T-helper 1 cell (primary cell): ENCODE data around the gene TRPM2.

Experiments used
- DNase-seq, 5 donors: peaks; one replicate each; pipeline ENCODE4 v3.0.0-alpha.2; 2012 to 2020

The TRPM2 gene

GRCh38 chr21:44449473-44450363, 96.3 kb downstream of the TRPM2 start:
- peak in 1 of 5 donors; percentile 12 for DNase-seq

GRCh38 chr21:44450402-44450801, 97.0 kb downstream of the TRPM2 start:
- DNase-seq, result no peak

- DNase-seq, result no peak
Observed at GRCh38 chr21:44450999-44451398, 97.6 kb downstream of the TRPM2 start.

- no peak for DNase-seq
Observed at GRCh38 chr21:44453120-44453519, 99.7 kb downstream of the TRPM2 start.

GRCh38 chr21:44454058-44454457, 100.6 kb downstream of the TRPM2 start:
- DNase-seq, result no peak

- peak; percentile 75 to 84 (median 81) for DNase-seq
Observed at GRCh38 chr21:44454747-44455523, 101.5 kb downstream of the TRPM2 start, which contains the start of gene LRRC3. LRRC3 (plus strand) TSS chr21:44455510; CDS start chr21:44456645, 1,135 bp downstream.

GRCh38 chr21:44455524-44456213, 102.2 kb downstream of the TRPM2 start:
- DNase-seq, result peak in 2 of 5 donors; percentile 17 to 46

- no peak for DNase-seq
Observed at GRCh38 chr21:44456214-44456914, 102.9 kb downstream of the TRPM2 start.

GRCh38 chr21:44456915-44457736, 103.7 kb downstream of the TRPM2 start:
- no peak for DNase-seq

- DNase-seq, result no peak
Observed at GRCh38 chr21:44458971-44459711, 105.7 kb downstream of the TRPM2 start.

- no peak for DNase-seq
Observed at GRCh38 chr21:44459712-44460440, 106.5 kb downstream of the TRPM2 start.

GRCh38 chr21:44460441-44460755, 107.0 kb downstream of the TRPM2 start:
- no peak for DNase-seq

GRCh38 chr21:44461005-44461404, 107.6 kb downstream of the TRPM2 start:
- no peak for DNase-seq

GRCh38 chr21:44461464-44462001, 108.1 kb downstream of the TRPM2 start:
- DNase-seq, result no peak

GRCh38 chr21:44462086-44462833, 108.8 kb downstream of the TRPM2 start:
- DNase-seq, result no peak

- DNase-seq, result no peak
Observed at GRCh38 chr21:44462834-44463200, 109.4 kb downstream of the TRPM2 start.

- no peak for DNase-seq
Observed at GRCh38 chr21:44463724-44464123, 110.3 kb downstream of the TRPM2 start.

GRCh38 chr21:44464351-44464750, 110.9 kb downstream of the TRPM2 start:
- no peak for DNase-seq

- no peak for DNase-seq
Observed at GRCh38 chr21:44466351-44466954, 113.0 kb downstream of the TRPM2 start.
